Activated T-cell treated with anti-CD3 and anti-CD28 coated beads, Interleukin-2, amount 50 U/mL, for 48 hours (primary cell): ENCODE results near the gene TRIOBP.

Experiments used
- DNase-seq, 2 experiments: peaks; one replicate each; pipeline ENCODE4 v3.0.0-alpha.2; 2020

The TRIOBP gene

DNA sequence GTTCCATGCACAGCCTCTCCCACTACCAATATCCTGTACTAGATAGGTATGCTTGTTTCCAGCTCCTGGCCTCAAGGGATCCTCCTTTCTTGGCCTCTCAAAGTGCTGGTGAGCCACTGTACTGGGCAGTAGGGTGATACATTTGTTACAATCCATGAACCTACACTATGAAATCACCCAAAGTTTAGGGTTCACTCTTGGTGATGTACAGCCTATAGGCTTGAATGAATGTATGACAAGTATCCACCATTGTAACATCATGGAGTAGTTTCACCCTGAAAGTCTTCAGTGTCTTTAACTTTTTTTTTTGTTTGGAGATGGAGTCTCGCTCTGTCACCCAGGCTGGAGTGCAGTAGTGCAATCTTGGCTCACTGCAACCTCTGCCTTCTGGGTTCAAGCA is 31.8 kb downstream of the TRIOBP start:
- DNase-seq, result no peak

- no peak for DNase-seq
Measured at GRCh38 chr22:37731804-37732471, 35.1 kb downstream of the TRIOBP start.

DNA sequence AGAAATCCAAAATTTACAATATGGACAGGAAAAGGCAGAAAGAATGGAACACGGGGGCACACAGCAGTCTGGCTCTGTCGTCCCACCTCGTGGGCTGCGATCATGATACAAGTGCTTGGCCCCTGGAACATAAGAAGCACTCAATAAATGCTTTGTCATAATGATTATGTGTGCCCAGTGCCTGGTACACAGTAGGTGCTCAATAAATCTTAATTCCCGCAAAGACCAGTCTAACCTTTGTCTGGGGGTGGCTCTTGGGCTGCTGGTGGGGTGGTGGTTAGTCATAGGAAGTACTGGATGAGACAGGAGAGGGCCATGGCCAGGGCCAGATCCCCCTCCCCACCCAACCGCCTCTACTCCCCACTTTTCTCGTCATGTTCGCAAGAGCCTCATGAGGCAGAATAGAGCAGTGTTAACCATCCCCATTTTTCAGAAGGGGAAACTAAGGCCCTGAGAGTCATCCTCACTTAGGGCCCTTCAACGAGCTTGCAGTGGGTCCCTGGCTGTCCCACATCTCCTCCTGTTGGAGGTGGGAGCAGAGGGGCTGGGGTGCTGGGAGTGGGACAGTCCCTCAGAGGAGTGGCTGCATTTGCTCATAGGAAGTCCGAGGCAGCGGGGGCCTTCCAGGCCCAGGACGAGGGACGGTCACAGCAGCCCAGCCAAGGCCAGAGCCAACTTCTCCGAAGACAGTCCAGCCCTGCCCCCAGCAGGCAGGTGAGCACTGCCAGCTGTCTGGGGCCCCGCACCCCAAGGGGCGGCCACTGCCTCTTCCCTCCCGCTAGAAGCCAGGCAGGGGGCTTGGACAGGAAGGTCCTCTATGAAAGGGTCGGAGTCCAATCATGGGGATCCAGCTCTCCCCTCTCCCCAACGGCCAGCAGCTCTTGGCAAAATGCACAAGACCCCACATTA is 36.1 kb downstream of the TRIOBP start:
- no peak for DNase-seq

- no peak for DNase-seq
Measured at GRCh38 chr22:37733625-37734401, 37.0 kb downstream of the TRIOBP start.

DNA sequence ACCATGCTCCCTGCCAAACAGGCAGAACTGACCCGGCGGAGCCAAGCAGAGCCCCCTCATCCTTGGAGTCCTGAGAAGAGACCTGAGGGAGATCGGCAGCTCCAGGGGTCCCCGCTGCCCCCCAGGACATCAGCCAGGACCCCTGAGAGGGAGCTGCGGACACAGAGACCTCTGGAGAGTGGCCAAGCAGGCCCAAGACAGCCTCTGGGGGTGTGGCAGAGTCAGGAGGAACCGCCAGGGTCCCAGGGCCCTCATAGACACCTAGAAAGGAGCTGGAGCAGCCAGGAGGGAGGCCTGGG is 37.5 kb downstream of the TRIOBP start:
- no peak for DNase-seq

DNA sequence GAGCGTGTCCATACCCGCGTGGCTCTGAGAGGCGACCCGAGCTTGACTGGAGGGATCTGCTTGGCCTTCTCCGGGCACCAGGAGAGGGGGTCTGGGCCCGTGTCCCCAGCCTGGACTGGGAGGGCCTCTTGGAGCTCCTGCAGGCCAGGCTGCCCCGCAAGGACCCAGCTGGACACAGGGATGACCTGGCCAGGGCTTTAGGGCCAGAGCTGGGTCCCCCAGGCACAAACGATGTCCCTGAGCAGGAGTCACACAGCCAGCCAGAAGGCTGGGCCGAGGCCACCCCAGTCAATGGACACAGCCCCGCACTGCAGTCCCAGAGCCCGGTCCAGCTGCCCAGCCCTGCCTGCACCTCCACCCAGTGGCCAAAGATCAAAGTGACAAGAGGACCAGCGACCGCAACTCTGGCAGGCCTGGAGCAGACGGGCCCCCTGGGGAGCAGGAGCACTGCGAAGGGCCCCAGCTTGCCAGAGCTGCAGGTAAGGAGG is 38.2 kb downstream of the TRIOBP start:
- no peak for DNase-seq

DNA sequence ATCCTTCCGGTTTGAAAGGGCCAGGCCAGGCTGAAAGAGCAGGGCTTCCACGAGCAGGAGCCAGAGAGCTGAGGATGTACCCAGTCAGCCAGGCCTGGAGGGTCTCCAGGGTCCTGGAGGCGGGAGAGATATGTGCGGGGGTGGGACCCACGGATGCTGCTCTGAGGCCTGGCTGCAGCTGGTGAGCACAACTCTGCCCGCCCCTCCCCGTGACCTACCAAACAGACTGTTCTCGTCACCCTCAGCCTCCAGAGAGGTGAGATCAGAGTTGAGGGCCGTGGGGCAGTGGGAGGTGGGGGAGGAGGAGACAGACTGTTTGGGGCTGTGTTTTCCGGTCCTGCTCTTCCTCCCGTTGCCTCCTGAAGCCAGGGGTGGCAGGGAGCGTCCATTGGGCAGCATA is 42.2 kb downstream of the TRIOBP start:
- DNase-seq, result no peak

- no peak for DNase-seq
Measured at GRCh38 chr22:37739611-37740049, 42.8 kb downstream of the TRIOBP start.

DNA sequence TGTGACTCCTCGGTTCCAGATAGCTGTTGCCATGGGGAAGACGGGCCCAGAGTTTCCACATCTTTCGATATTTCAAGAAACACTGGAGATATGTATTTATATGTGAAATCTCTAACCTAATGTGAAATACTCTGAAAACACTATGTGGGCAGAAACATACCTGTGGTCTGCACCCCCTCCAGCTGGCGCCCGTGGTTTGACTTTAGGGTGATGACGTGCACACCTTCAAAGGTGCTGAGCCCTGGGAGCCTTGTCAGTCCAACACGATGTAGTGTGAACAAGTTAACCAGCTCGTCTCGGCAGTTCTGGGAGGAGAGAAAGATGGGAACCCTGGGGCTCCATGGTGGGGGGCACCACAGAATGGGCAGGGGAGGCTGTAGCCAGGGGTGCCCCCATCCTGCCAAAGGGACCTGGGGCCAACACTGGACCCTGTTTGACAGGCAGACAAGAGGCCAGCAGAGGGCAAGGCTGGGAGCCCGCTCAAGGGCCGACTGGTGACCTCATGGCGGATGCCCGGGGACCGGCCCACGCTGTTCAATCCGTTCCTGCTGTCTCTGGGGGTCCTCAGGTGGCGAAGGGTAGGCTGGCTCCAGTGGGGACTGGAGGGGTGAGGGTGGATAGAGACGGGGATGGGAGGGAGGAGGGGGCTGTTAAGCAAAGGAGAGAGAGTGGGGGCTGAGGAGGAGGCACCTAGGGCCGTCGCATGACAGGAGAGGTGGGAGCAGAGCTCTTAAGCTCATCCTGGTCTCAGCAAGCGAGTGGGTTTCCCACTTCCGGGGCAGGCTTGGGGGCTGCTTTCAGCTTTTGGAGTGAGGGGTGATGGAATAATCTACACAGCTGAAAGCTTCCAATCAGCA is 43.8 kb downstream of the TRIOBP start:
- peak; percentile 36 to 40 for DNase-seq

DNA sequence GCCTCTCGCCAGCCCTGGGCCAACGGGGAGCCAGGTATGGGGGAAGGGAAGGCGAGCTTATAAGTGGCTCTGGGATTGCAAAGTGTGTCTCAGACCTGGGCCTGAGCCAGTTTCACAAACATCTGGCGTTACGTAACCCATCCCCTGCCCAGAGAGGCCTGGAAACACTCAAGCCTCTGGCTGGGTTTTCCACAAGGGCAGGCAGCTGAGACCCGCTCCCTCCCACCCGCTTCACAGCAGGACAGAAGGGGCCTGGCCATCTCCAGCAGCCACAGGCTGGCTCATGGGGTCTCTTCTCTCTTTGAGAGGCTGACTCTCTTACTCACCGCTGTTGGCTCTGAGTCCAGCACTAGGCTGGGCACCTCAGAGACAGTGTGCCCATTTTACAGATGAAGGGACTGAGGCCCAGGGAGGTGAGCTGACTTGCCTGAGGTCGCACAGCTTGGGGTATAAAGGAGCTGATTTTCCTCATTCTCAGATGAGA is 44.5 kb downstream of the TRIOBP start:
- no peak for DNase-seq

GRCh38 chr22:37742376-37743171 is 45.7 kb downstream of the TRIOBP start:
- DNase-seq, result no peak

DNA sequence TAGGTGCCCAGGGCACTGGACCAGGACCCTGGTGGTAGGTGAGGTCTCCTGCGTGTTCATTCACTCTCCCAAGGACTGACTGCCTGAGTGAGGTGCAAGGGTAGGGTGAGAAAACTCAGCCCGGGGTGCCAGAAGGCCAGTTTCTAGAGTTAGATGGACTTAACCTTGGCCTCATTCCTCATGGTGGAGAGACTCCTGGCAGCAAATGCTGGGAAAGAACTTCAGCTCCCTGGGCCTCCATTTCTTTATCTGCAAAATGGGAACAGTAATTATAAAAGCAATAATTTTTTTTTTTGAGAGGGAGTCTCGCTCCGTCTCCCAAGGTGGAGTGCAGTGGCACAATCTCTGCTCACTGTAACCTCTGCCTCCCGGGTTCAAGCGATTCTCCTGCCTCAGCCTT is 47.7 kb downstream of the TRIOBP start:
- DNase-seq, result no peak

- DNase-seq, result peak; percentile 90 to 93
Measured at GRCh38 chr22:37745548-37746365, 48.9 kb downstream of the TRIOBP start.

GRCh38 chr22:37746366-37747079 is 49.7 kb downstream of the TRIOBP start:
- peak; percentile 55 to 67 for DNase-seq

GRCh38 chr22:37747080-37747714 is 50.3 kb downstream of the TRIOBP start:
- DNase-seq, result no peak

GRCh38 chr22:37747715-37748100 is 50.9 kb downstream of the TRIOBP start:
- no peak for DNase-seq

- no peak for DNase-seq
Measured at GRCh38 chr22:37748659-37749058, 51.8 kb downstream of the TRIOBP start.

GRCh38 chr22:37749226-37749625 is 52.4 kb downstream of the TRIOBP start:
- DNase-seq, result no peak
